K562 (cell line): ENCODE data around the gene UBE2E2. TPM values are rescaled to one million over a fixed set of nuclear protein-coding genes. Genes with fewer than 3 reads are reported as not detected.
"Not testable (repeated sequence)": the region's sequence is repeated elsewhere in the genome, so short reads cannot be mapped to it uniquely, and the experiment has no call there.

Source experiments
- ATAC-seq: fragments of 200-7000 bp; cut with Tn5 transposase; 3 replicates; pipeline ENCODE4 v1.9.1; 2020; ENCODE audit warnings: moderate library complexity
- BruUV-seq: library from RNA; stranded (reverse); fragments of 400-500 nt; replicated peaks from 2 replicates; lab custom pipeline; 2021; lab: Mats Ljungman, UMichigan
- CTCF ChIA-PET: fragments of 300-600 bp; formaldehyde crosslinking; extraction: SDS; loops from one replicate; lab custom pipeline; 2021; ENCODE audit warnings: low intra/inter-chr PET ratio; lab: Yijun Ruan, JAX
- POLR2A ChIA-PET: fragments of 300-600, 350-650 bp; sonication (Branson Sonifier 250); formaldehyde crosslinking; extraction: SDS; loops from one replicate; lab custom pipeline; 2021; ENCODE audit warnings: antibody characterized with exemption, inconsistent platforms; lab: Yijun Ruan, JAX
- DNase-seq, 4 experiments: peaks; one replicate each; pipeline versions ENCODE4 v3.0.0 to v3.0.0-alpha.2; 2011 to 2018; ENCODE audit warnings: low spot score in 3 of 4, mixed read lengths in 3 of 4; ENCODE audit errors: extremely low read depth in 1 of 4
- FAIRE-seq: peaks from 2 replicates; lab custom pipeline; 2011; peaks lifted over from hg19 to GRCh38; lab: Jason Lieb, UNC
- H2AFZ ChIP-seq: 2 replicates; pipeline ENCODE4 v1.6.0; 2011; ENCODE audit warnings: low read depth, low read length, control low read depth, inconsistent platforms
- H3K27ac ChIP-seq: fragments of 200-600 bp; 3 replicates; pipeline ENCODE4 v1.8.0; 2011; ENCODE audit warnings: low read depth, mild to moderate bottlenecking, control low read depth, inconsistent platforms, low read length, moderate library complexity, mixed read lengths; ENCODE audit errors: extremely low read depth
- H3K27me3 ChIP-seq, 2 experiments: fragments of 300-600 bp in 1 of 2; 2 replicates in 1 of 2; 3 replicates in 1 of 2; pipeline versions ENCODE4 v1.6.0 to v1.8.0; 2011; ENCODE audit warnings: inconsistent platforms in 2 of 2, low read length in 2 of 2, mild to moderate bottlenecking in 1 of 2, mixed read lengths in 1 of 2, moderate library complexity in 1 of 2; ENCODE audit not compliant: control insufficient read depth in 2 of 2, insufficient read depth in 2 of 2
- H3K36me3 ChIP-seq: fragments of 300-600 bp; 3 replicates; pipeline ENCODE4 v1.8.0; 2011; ENCODE audit warnings: mild to moderate bottlenecking, low read length, inconsistent platforms; ENCODE audit not compliant: control insufficient read depth, insufficient read depth
- H3K4me1 ChIP-seq, 2 experiments: fragments of 200-600 bp in 1 of 2; replicated peaks in 1 of 2; 2 replicates in 1 of 2; 3 replicates in 1 of 2; pipeline versions ENCODE4 v1.5.1 to v1.8.0; 2011; ENCODE audit warnings: inconsistent platforms in 2 of 2, low read length in 2 of 2, mild to moderate bottlenecking in 1 of 2, mixed read lengths in 1 of 2, moderate library complexity in 1 of 2; ENCODE audit not compliant: control insufficient read depth in 2 of 2, insufficient read depth in 2 of 2
- H3K4me2 ChIP-seq: 2 replicates; pipeline ENCODE4 v1.6.1; 2011; ENCODE audit warnings: low read length, control low read depth, inconsistent platforms, mixed read lengths; ENCODE audit not compliant: insufficient read depth
- H3K4me3 ChIP-seq: fragments of 200-600 bp; sonication (generic), shearing (Covaris generic); 2 replicates; pipeline ENCODE4 v1.5.1; 2016; ENCODE audit warnings: control low read depth, inconsistent platforms
- H3K79me2 ChIP-seq: fragments of 200-600 bp; 3 replicates; pipeline ENCODE4 v1.8.0; 2011; ENCODE audit warnings: low read length, inconsistent platforms; ENCODE audit not compliant: control insufficient read depth, insufficient read depth
- H3K9ac ChIP-seq, 2 experiments: 2 replicates each; pipeline versions ENCODE4 v1.6.0 to v1.6.1; 2011; ENCODE audit warnings: low read depth in 2 of 2, low read length in 2 of 2, control low read depth in 1 of 2, inconsistent platforms in 1 of 2, mild to moderate bottlenecking in 1 of 2, mixed read lengths in 1 of 2; ENCODE audit not compliant: insufficient read depth in 1 of 2
- H3K9me1 ChIP-seq: one replicate; pipeline ENCODE4 v1.6.0; 2011; ENCODE audit warnings: inconsistent platforms, mild to moderate bottlenecking, low read length, moderate library complexity; ENCODE audit not compliant: control insufficient read depth, insufficient read depth
- H3K9me3 ChIP-seq: replicated peaks from 2 replicates; pipeline ENCODE4 v1.5.1; 2011; ENCODE audit warnings: low read depth, low read length, inconsistent platforms; ENCODE audit not compliant: control insufficient read depth, insufficient read depth
- H4K20me1 ChIP-seq: replicated peaks from 2 replicates; pipeline ENCODE4 v1.6.1; 2011; ENCODE audit warnings: low read length, inconsistent platforms, mixed read lengths; ENCODE audit not compliant: control insufficient read depth, insufficient read depth
- CBFA2T2 ChIP-seq: fragments of 450-650 bp; conservative IDR thresholded peaks from 2 replicates; pipeline ENCODE4 v1.6.1; 2017; ENCODE audit warnings: mild to moderate bottlenecking
- MECOM ChIP-seq: fragments of 250-450 bp; sonication (Bioruptor Pico); IDR thresholded peaks from 2 replicates; pipeline ENCODE4 v1.8.0; 2022; ENCODE audit warnings: inconsistent platforms
- POLR2G ChIP-seq: fragments of 200-400 bp; formaldehyde crosslinking; IDR thresholded peaks from 2 replicates; pipeline ENCODE4 v1.6.1; 2017; ENCODE audit warnings: low read depth, mild to moderate bottlenecking, antibody characterized with exemption, low read length, moderate library complexity
- RAD21 ChIP-seq, 2 experiments: fragments of 250-450 bp in 1 of 2; fragments of 450-650 bp in 1 of 2; sonication (Bioruptor Pico) in 1 of 2; formaldehyde crosslinking in 1 of 2; IDR thresholded peaks in 1 of 2; conservative IDR thresholded peaks in 1 of 2; 2 replicates each; pipeline versions ENCODE4 v1.4.0 to v1.8.0; 2020 to 2022; ENCODE audit warnings: mild to moderate bottlenecking in 2 of 2, moderate library complexity in 1 of 2
- ZBTB1 ChIP-seq: sonication (generic); formaldehyde crosslinking; IDR thresholded peaks from 2 replicates; pipeline ENCODE4 v1.8.1; 2023; ENCODE audit warnings: missing genetic modification reagents, low read depth, mild to moderate bottlenecking, borderline replicate concordance
- ZFX ChIP-seq: sonication (generic); formaldehyde crosslinking; IDR thresholded peaks from 2 replicates; pipeline ENCODE4 v1.8.0; 2022; ENCODE audit warnings: mild to moderate bottlenecking, missing genetic modification reagents, moderate library complexity
- ZNF134 ChIP-seq: fragments of 250-450 bp; sonication (Bioruptor Pico); conservative IDR thresholded peaks from 2 replicates; pipeline ENCODE4 v1.4.0; 2020
- ZNF224 ChIP-seq: sonication (generic); formaldehyde crosslinking; IDR thresholded peaks from 2 replicates; pipeline ENCODE4 v1.8.0; 2022; ENCODE audit warnings: mild to moderate bottlenecking, missing genetic modification reagents
- ZNF609 ChIP-seq: sonication (generic); formaldehyde crosslinking; IDR thresholded peaks from 2 replicates; pipeline ENCODE4 v1.8.1; 2023; ENCODE audit warnings: missing genetic modification reagents, mild to moderate bottlenecking, borderline replicate concordance
- WGBS: fragments of 100-300 bp; shearing (Covaris generic); methylation state at CpG from one replicate; pipeline ENCODE4 v1.1.6; 2016; ENCODE audit warnings: low coverage, mixed read lengths; ENCODE audit not compliant: insufficient coverage; ENCODE audit errors: missing lambda C conversion rate; 5-methylcytosine and 5-hydroxymethylcytosine counted together
- in situ Hi-C: fragments of 300-500 bp; cut with MboI; formaldehyde crosslinking; loops from 4 replicates; pipeline ENCODE4 v1.15.0; 2018; ENCODE audit warnings: inconsistent platforms, mixed read lengths
- intact Hi-C: fragments of 100-400 bp; cut with micrococcal nuclease; formaldehyde crosslinking; loops from 2 replicates; pipeline ENCODE4 v1.14.2; 2022
- polyA plus RNA-seq, 8 experiments: library from polyadenylated mRNA; depleted of rRNA in 4 of 8; stranded (reverse) in 5 of 8; unstranded in 3 of 8; fragments of >200 nt; fragmentation: Nextera tagmentation in 2 of 8; fragmentation: Illumina TruSeq in 1 of 8; extraction: Ambion mirVana in 2 of 8; extraction: Trizol in 1 of 8; gene quantifications; 2 replicates each; pipeline versions ENCODE4 v1.2.1 to v1.2.3, GENCODE V29; 2011 to 2014; ENCODE audit warnings: inconsistent platforms in 1 of 8, missing spikeins in 1 of 8
- total RNA-seq, 7 experiments: library from RNA; depleted of rRNA in 6 of 7; stranded (reverse); fragments of >200 nt in 6 of 7; fragmentation: Illumina TruSeq in 2 of 7; extraction: Trizol in 2 of 7; gene quantifications; 2 replicates each; pipeline versions ENCODE4 v1.2.1 to v1.2.3, GENCODE V29; 2011 to 2021; ENCODE audit warnings: low replicate concordance in 1 of 7

The UBE2E2 gene
- total and polyA plus RNA-seq, 9 of the 15 experiments (the other 6 are each of a cell fraction or from before 2014, with no cell fraction given), result 0.22 to 5.1 (median 1.9) TPM

- POLR2A ChIA-PET, result interaction anchor here (1.1 kb wide), 1 partner anchor 10 kb away, joined by 4 read pairs; no protein-coding TSS in a partner anchor
- Histone ChIP-seq H3K4me1 (no peaks in the 10 kb centered on the region), H3K9me1 (no peaks in the 10 kb centered on the region), H2AFZ (no peak overlapping the region), H3K79me2 (no peaks in the 10 kb centered on the region), H3K9me3 (peaks cover 3% of the 10 kb centered on the region; the same call in 1 of the 2 replicates), H3K4me2 (no peak overlapping the region), H3K9ac (no peak overlapping the region), H3K27me3 (no peaks in the 10 kb centered on the region), H3K4me3 (no peak overlapping the region), H3K36me3 (no peaks in the 10 kb centered on the region), H3K27ac (no peak overlapping the region), H4K20me1 (no peaks in the 10 kb centered on the region)
- in situ Hi-C loops, result no loop called here
- TF ChIP-seq MECOM (CRISPR knock-in tag), result no peak
- no peak for TF ChIP-seq ZBTB1 (CRISPR knock-in tag)
- TF ChIP-seq ZFX (CRISPR knock-in tag), result no peak
- no peak for TF ChIP-seq ZNF224
- TF ChIP-seq CBFA2T2, result no peak
- no peak for TF ChIP-seq RAD21 (CRISPR knock-in tag; conservative IDR thresholded peaks at IDR 0.05 in 1 of 2, IDR thresholded peaks at IDR 0.05 in 1 of 2)
- no peak for TF ChIP-seq POLR2G
- no peak for TF ChIP-seq ZNF134 (CRISPR knock-in tag)
- TF ChIP-seq ZNF609 (CRISPR knock-in tag), result no peak
- DNase-seq (no peak), FAIRE-seq (no peak), ATAC-seq (no peak)
- BruUV-seq, result no TSS peak
- CTCF ChIA-PET, result no interaction called here
- 0% methylated on average over 2 of the region's 2 CpGs for whole genome bisulfite sequencing
- intact Hi-C loops, result no loop called here
These were observed 27.6 kb upstream of the UBE2E2 start for GRCh38 chr3:23175341-23176083.

- ATAC-seq, BruUV-seq, H3K27me3 ChIP-seq, H3K9me3 ChIP-seq, CTCF ChIA-PET, H3K4me2 ChIP-seq, H3K4me3 ChIP-seq, H3K9ac ChIP-seq, DNase-seq, FAIRE-seq, H3K4me1 ChIP-seq, H3K36me3 ChIP-seq, in situ Hi-C loops, intact Hi-C loops, H3K9me1 ChIP-seq, POLR2A ChIA-PET, H2AFZ ChIP-seq, H4K20me1 ChIP-seq, H3K79me2 ChIP-seq, H3K27ac ChIP-seq: not testable (repeated sequence)
- 0% methylated on average over 4 of the region's 4 CpGs for WGBS
These were observed 26.3 kb upstream of the UBE2E2 start for GRCh38 chr3:23176839-23177238.
